Endothelial cell of umbilical vein (primary cell): ENCODE measurements around the gene MDP1.

Source experiments
- MYC ChIP-seq: IDR thresholded peaks from one replicate; pipeline ENCODE4 v1.6.1; 2011; ENCODE audit warnings: mild to moderate bottlenecking, low read depth, low read length
- POLR2AphosphoS5 ChIP-seq: IDR thresholded peaks from 2 replicates; pipeline ENCODE4 v1.6.1; 2012; ENCODE audit warnings: low read depth, mild to moderate bottlenecking, control low read depth, low read length, moderate library complexity; ENCODE audit not compliant: insufficient read depth
- TF ChIP-seq, protein P1 (sequence below), 2 donors: IDR thresholded peaks; 1 replicate in 1 of 2; 2 replicates in 1 of 2; pipeline ENCODE4 v1.5.1; 2011; ENCODE audit warnings: low read length in 2 of 2, mild to moderate bottlenecking in 2 of 2, moderate library complexity in 2 of 2, control low read depth in 1 of 2, inconsistent platforms in 1 of 2, low read depth in 1 of 2; ENCODE audit not compliant: insufficient read depth in 1 of 2; ENCODE audit errors: extremely low read depth in 1 of 2

DNA sequence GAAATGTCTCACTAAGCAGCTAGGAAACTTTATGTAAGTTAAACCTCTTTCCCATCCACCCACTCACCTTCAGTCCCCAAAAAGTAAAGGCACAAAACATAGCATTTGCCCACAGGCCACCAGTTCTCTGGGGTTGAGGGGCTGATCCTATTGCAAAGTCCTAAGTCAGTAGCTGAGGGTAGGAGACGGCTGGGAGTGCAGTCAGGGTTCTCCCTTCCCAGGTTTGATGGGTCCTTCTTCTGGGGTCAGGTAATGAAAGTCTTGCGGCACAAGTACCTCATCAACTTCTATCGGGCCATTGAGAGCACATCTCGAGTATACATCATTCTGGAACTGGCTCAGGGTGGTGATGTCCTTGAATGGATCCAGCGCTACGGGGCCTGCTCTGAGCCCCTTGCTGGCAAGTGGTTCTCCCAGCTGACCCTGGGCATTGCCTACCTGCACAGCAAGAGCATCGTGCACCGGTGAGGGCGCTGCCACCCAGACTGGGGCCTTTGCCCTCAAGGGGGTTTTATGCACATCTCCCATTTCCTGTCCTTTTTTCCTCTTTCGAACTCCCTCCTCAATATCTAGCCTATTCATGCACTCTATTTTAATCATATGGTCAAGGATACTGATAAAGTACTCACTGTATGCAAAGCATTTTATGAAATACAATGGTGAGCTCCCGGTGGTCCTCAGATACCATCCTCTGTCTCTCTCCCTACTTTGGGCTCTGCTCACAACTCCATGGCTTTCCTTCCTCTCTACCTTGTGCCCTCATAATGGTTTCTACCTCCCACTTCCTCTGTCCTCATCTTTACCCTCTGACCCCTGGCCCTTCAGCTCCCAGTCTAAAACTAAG is 9.4 kb downstream of the MDP1 start:
- TF ChIP-seq, protein P1, sequence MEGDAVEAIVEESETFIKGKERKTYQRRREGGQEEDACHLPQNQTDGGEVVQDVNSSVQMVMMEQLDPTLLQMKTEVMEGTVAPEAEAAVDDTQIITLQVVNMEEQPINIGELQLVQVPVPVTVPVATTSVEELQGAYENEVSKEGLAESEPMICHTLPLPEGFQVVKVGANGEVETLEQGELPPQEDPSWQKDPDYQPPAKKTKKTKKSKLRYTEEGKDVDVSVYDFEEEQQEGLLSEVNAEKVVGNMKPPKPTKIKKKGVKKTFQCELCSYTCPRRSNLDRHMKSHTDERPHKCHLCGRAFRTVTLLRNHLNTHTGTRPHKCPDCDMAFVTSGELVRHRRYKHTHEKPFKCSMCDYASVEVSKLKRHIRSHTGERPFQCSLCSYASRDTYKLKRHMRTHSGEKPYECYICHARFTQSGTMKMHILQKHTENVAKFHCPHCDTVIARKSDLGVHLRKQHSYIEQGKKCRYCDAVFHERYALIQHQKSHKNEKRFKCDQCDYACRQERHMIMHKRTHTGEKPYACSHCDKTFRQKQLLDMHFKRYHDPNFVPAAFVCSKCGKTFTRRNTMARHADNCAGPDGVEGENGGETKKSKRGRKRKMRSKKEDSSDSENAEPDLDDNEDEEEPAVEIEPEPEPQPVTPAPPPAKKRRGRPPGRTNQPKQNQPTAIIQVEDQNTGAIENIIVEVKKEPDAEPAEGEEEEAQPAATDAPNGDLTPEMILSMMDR (IDR thresholded peaks at IDR 0.05; ENCODE audit: extremely low read depth in 1 of 2, insufficient read depth in 1 of 2, low read depth in 1 of 2, low read length in 2 of 2): no peak
- no peak for TF ChIP-seq MYC
- TF ChIP-seq POLR2AphosphoS5: no peak
